HL-60/S4 treated with phorbol 12-myristate 13-acetate at 8.2 ng/mL for 4 days and 3 days (cell line): ENCODE data around the gene SCYGR5.
"Not testable (repeated sequence)": the region's sequence is repeated elsewhere in the genome, so short reads cannot be mapped to it uniquely, and the experiment has no call there.

Experiments used
- in situ Hi-C: fragments of 300-500 bp; cut with MboI; formaldehyde crosslinking; loops from 2 replicates; pipeline ENCODE4 v1.15.0; 2022; ENCODE audit warnings: low sequenced_read_pairs

Gene SCYGR5

GRCh38 chr2:227671170-227671905 is 4.7 kb downstream of the SCYGR5 start:
- in situ Hi-C loops: no loop called here

GRCh38 chr2:227673620-227674019 is 7.0 kb downstream of the SCYGR5 start:
- in situ Hi-C loops: not testable (repeated sequence)

GRCh38 chr2:227674485-227674884 is 7.9 kb downstream of the SCYGR5 start:
- in situ Hi-C loops: no loop called here

GRCh38 chr2:227677928-227678327 is 11.3 kb downstream of the SCYGR5 start:
- in situ Hi-C loops: no loop called here

- in situ Hi-C loops: no loop called here
Observed at GRCh38 chr2:227684258-227684657, 17.7 kb downstream of the SCYGR5 start.

GRCh38 chr2:227687189-227687588 is 20.6 kb downstream of the SCYGR5 start:
- in situ Hi-C loops: no loop called here

- in situ Hi-C loops: no loop called here
Observed at GRCh38 chr2:227696990-227697679, 30.5 kb downstream of the SCYGR5 start.

- in situ Hi-C loops: no loop called here
Observed at GRCh38 chr2:227701556-227701955, 35.0 kb downstream of the SCYGR5 start.

- in situ Hi-C loops: no loop called here
Observed at GRCh38 chr2:227703280-227703732, 36.7 kb downstream of the SCYGR5 start.

GRCh38 chr2:227703961-227704360 is 37.4 kb downstream of the SCYGR5 start:
- in situ Hi-C loops: no loop called here

- in situ Hi-C loops: no loop called here
Observed at GRCh38 chr2:227706859-227707258, 40.3 kb downstream of the SCYGR5 start.

GRCh38 chr2:227707390-227707789 is 40.8 kb downstream of the SCYGR5 start:
- in situ Hi-C loops: no loop called here

- in situ Hi-C loops: no loop called here
Observed at GRCh38 chr2:227710986-227711385, 44.4 kb downstream of the SCYGR5 start.

GRCh38 chr2:227713291-227713690 is 46.7 kb downstream of the SCYGR5 start:
- in situ Hi-C loops: no loop called here

- in situ Hi-C loops: no loop called here
Observed at GRCh38 chr2:227716501-227716900, 49.9 kb downstream of the SCYGR5 start.
